ENCODE data around the gene RAB6B. TPM values are rescaled to one million over a fixed set of nuclear protein-coding genes. Genes with fewer than 3 reads are reported as not detected.
A peak's percentile ranks its signal among the peaks of the same experiment; 100 is the strongest.

RAB6B gene
- polyA plus RNA-seq, 4 donors, result 0.27 to 7.5 (median 0.77) TPM; not detected in 1

DNA sequence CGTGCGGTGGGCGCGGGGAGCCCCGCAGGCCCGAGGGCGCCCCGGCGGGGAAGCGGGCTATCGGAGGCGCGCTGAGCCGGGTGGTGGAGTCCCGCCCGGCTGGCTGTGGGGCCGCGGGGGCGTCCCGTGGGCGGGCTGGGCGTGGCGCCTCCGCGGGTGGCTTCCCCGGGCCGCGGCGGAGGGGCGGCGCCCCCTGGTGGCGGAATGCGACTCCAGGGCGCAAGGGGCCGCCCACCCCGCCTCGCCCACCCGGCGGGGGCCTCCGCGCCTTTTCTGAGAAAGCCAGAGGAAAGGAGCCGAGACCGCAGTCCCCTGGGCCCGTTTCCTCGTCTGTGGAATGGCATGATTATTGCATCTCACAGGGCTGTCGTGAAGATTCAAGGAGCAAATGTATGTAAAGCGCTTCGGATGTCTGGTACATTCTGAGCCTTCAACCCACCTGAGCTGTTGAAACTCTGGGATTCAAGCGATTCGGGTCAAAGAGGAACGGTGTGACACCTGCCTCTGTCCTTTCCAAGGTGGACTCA lies 31.9 kb upstream of the RAB6B start:
- no peak for FAIRE-seq
- peak in 1 of 2 donors; percentile 84 for DNase-seq
- H3K4me3 ChIP-seq (ENCODE audit: low read depth in 1 of 3, low read length in 3 of 3), result peak overlapping the region; percentile 2 to 43 (median 30)
- H3K4me1 ChIP-seq (ENCODE audit: control insufficient read depth in 3 of 3, insufficient read depth in 2 of 3, low read depth in 1 of 3, low read length in 2 of 3), result peaks cover 0 to 8% (median 0%) of the 10 kb centered on the region in 3 donors
- H3K9me3 ChIP-seq (ENCODE audit: control insufficient read depth in 2 of 2, insufficient read depth in 1 of 2, low read depth in 1 of 2, low read length in 1 of 2), result no peaks in the 10 kb centered on the region
- H3K27me3 ChIP-seq (ENCODE audit: control insufficient read depth in 3 of 3, insufficient read depth in 3 of 3, low read length in 3 of 3), result peaks cover 0 to 11% (median 0%) of the 10 kb centered on the region in 3 donors
- H3K36me3 ChIP-seq (ENCODE audit: control insufficient read depth in 3 of 3, insufficient read depth in 2 of 3, low read depth in 1 of 3, low read length in 3 of 3), result no peaks in the 10 kb centered on the region
- H3K27ac ChIP-seq (ENCODE audit: low read depth in 1 of 3, low read length in 2 of 3), result no peak overlapping the region
- WGBS, 3 donors, result 2 to 5% (median 2%) methylated on average over 36 to 51 of the region's 51 CpGs

DNA sequence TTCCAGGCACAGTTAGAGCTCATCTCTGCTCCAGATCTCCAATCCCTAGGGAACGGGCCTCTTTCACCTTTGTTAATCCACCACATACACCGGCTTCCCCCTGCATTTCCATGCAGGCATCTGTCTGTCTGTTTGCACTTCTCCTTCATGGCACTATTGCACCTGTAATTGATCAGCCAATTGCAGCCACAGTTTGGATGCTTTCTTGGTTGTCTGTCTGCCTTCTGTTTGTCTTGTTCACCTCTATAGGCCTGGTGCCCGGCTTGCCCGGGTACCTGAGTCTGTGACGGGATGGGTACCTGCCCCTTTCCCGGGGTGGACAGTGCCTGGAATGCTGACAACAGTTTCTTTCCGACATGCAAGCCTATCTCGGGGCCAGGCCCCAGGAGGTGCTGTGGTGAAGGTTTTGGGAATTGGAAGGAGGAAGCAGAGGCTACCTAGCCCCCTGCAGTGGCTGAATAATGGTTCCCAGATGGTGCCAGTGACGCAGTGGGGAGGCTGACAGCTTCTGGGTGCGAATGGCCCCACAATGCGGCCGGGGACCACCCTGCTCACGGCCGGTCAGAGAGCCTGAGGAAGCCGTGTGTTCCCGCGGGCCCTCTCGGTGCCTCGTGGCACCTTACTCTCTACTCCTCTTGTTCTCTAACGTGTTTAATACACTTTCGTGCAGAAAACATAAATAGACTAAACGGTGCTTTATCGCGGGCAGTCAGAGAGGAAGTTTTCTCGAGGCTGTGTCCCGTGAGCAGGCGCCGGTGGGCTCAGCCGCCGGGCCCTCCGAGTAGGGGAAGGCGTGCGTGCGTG lies 31.3 kb upstream of the RAB6B start:
- H3K9me3 ChIP-seq (ENCODE audit: control insufficient read depth in 2 of 2, insufficient read depth in 1 of 2, low read depth in 1 of 2, low read length in 1 of 2), result no peaks in the 10 kb centered on the region
- DNase-seq (peak in 1 of 2 donors; percentile 19), FAIRE-seq (no peak)
- peak overlapping the region; percentile 2 to 43 (median 30) for H3K4me3 ChIP-seq (ENCODE audit: low read depth in 1 of 3, low read length in 3 of 3)
- H3K36me3 ChIP-seq (ENCODE audit: control insufficient read depth in 3 of 3, insufficient read depth in 2 of 3, low read depth in 1 of 3, low read length in 3 of 3), result no peaks in the 10 kb centered on the region
- H3K4me1 ChIP-seq (ENCODE audit: control insufficient read depth in 3 of 3, insufficient read depth in 2 of 3, low read depth in 1 of 3, low read length in 2 of 3), result peaks cover 0 to 8% (median 0%) of the 10 kb centered on the region in 3 donors
- no peak overlapping the region for H3K27ac ChIP-seq (ENCODE audit: low read depth in 1 of 3, low read length in 2 of 3)
- H3K27me3 ChIP-seq (ENCODE audit: control insufficient read depth in 3 of 3, insufficient read depth in 3 of 3, low read length in 3 of 3), result peaks cover 0 to 11% (median 0%) of the 10 kb centered on the region in 3 donors
- WGBS, 3 donors, result 26 to 34% (median 33%) methylated on average over 34 of the region's 34 CpGs

DNA sequence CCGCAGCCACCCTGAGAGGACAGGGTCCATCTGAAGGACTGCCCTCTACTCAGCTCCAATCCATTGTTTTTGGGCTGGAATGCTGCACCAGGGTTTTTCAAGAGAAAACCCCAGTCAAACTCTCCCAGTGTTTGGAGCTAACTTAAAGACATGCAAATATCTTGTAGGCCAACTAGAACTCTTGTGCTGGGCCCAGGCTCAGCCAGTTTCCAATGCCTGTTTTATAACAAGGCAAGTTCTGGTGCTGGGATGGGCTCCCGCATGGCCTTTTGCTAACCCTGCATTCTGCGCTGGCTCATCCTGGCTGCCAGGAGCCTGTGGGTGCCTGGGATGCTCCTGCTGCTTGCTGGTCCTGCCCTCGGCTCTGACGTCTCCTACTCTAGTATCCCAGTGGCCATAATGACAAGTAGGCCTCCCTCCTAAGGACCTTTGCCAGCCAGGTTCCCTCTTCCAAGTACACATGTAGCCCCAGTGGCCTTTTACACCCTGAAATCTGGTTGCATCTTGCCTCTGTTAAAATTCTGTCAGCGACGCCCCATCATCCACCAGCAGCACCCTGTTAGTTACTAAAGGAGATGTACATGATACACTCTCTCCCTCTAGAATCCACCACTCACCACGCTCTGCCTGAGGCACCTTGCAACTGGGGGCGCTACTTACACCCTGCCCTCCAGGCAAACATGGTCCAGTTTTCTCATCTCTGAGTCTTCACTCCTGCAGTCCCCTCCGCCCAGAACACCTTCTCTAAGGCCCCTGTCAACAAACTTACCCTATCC lies 30.5 kb upstream of the RAB6B start:
- Histone ChIP-seq H3K27me3 (ENCODE audit: control insufficient read depth in 3 of 3, insufficient read depth in 3 of 3, low read length in 3 of 3) (peaks cover 0 to 11% (median 0%) of the 10 kb centered on the region in 3 donors), H3K4me1 (ENCODE audit: control insufficient read depth in 3 of 3, insufficient read depth in 2 of 3, low read depth in 1 of 3, low read length in 2 of 3) (peaks cover 0 to 8% (median 0%) of the 10 kb centered on the region in 3 donors), H3K27ac (ENCODE audit: low read depth in 1 of 3, low read length in 2 of 3) (no peak overlapping the region), H3K4me3 (ENCODE audit: low read depth in 1 of 3, low read length in 3 of 3) (no peak overlapping the region), H3K9me3 (ENCODE audit: control insufficient read depth in 2 of 2, insufficient read depth in 1 of 2, low read depth in 1 of 2, low read length in 1 of 2) (no peaks in the 10 kb centered on the region), H3K36me3 (ENCODE audit: control insufficient read depth in 3 of 3, insufficient read depth in 2 of 3, low read depth in 1 of 3, low read length in 3 of 3) (no peaks in the 10 kb centered on the region)
- WGBS, 3 donors, result 96 to 97% (median 97%) methylated on average over 10 of the region's 10 CpGs
- FAIRE-seq (no peak), DNase-seq (no peak)

GRCh38 chr3:133924041-133924440 lies 28.4 kb upstream of the RAB6B start:
- FAIRE-seq (no peak), DNase-seq (no peak)
- Histone ChIP-seq H3K36me3 (ENCODE audit: control insufficient read depth in 3 of 3, insufficient read depth in 2 of 3, low read depth in 1 of 3, low read length in 3 of 3) (no peaks in the 10 kb centered on the region), H3K27ac (ENCODE audit: low read depth in 1 of 3, low read length in 2 of 3) (no peak overlapping the region), H3K4me1 (ENCODE audit: control insufficient read depth in 3 of 3, insufficient read depth in 2 of 3, low read depth in 1 of 3, low read length in 2 of 3) (peaks cover 0 to 8% (median 0%) of the 10 kb centered on the region in 3 donors), H3K4me3 (ENCODE audit: low read depth in 1 of 3, low read length in 3 of 3) (no peak overlapping the region), H3K27me3 (ENCODE audit: control insufficient read depth in 3 of 3, insufficient read depth in 3 of 3, low read length in 3 of 3) (peaks cover 0 to 14% (median 0%) of the 10 kb centered on the region in 3 donors), H3K9me3 (ENCODE audit: control insufficient read depth in 2 of 2, insufficient read depth in 1 of 2, low read depth in 1 of 2, low read length in 1 of 2) (no peaks in the 10 kb centered on the region)
- 71 to 78% (median 77%) methylated on average over 4 of the region's 4 CpGs for WGBS, 3 donors

DNA sequence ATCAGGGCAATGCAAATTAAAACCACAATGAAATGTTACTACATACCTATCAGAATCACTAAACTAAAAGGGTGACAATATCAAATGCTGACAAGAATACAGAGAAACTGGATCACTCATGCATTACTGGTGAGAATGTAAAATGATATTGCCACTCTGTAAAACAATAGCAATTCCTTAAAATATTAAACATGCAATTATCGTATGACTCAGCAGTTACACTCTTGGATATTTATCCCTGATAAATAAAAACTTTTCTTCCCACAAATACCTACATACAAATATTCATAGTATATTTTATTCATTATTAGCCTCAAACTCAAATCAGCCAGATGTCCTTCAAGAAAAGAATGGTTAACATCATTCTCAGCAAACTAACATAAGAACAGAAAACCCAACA lies 25.9 kb upstream of the RAB6B start:
- DNase-seq, result no peak
- H3K9me3 ChIP-seq (ENCODE audit: control insufficient read depth in 2 of 2, insufficient read depth in 1 of 2, low read depth in 1 of 2, low read length in 1 of 2), result no peaks in the 10 kb centered on the region
- no peak overlapping the region for H3K4me3 ChIP-seq (ENCODE audit: low read depth in 1 of 3, low read length in 3 of 3)
- no peak overlapping the region for H3K27ac ChIP-seq (ENCODE audit: low read depth in 1 of 3, low read length in 2 of 3)
- no peaks in the 10 kb centered on the region for H3K36me3 ChIP-seq (ENCODE audit: control insufficient read depth in 3 of 3, insufficient read depth in 2 of 3, low read depth in 1 of 3, low read length in 3 of 3)
- FAIRE-seq, result no peak
- peaks cover 0 to 6% (median 1%) of the 10 kb centered on the region in 3 donors for H3K27me3 ChIP-seq (ENCODE audit: control insufficient read depth in 3 of 3, insufficient read depth in 3 of 3, low read length in 3 of 3)
- 89 to 93% (median 91%) methylated on average over 1 of the region's 1 CpG for WGBS, 3 donors
- H3K4me1 ChIP-seq (ENCODE audit: control insufficient read depth in 3 of 3, insufficient read depth in 2 of 3, low read depth in 1 of 3, low read length in 2 of 3), result no peaks in the 10 kb centered on the region

DNA sequence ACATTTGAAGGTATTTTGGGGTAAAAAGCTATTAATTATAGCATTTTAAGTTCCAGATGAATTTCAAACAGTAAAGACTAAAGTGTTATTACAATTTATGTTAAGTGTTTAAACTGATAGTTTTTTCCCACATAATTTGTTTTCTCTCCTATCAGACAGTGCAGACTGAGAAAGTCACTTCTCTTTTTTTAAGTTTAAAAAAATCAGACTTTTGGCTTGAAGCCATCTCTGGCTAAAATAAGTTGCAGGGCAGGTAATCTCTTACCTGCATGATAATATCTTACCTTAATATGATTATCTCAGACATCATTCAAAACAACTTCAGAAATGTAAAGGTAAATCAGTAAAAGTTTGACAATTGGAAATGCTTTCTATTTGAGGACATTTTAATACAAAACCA lies 21.5 kb upstream of the RAB6B start:
- FAIRE-seq, result no peak
- Histone ChIP-seq H3K36me3 (ENCODE audit: control insufficient read depth in 3 of 3, insufficient read depth in 2 of 3, low read depth in 1 of 3, low read length in 3 of 3) (no peaks in the 10 kb centered on the region), H3K4me3 (ENCODE audit: low read depth in 1 of 3, low read length in 3 of 3) (no peak overlapping the region), H3K4me1 (ENCODE audit: control insufficient read depth in 3 of 3, insufficient read depth in 2 of 3, low read depth in 1 of 3, low read length in 2 of 3) (no peaks in the 10 kb centered on the region), H3K9me3 (ENCODE audit: control insufficient read depth in 2 of 2, insufficient read depth in 1 of 2, low read depth in 1 of 2, low read length in 1 of 2) (no peaks in the 10 kb centered on the region), H3K27ac (ENCODE audit: low read depth in 1 of 3, low read length in 2 of 3) (no peak overlapping the region), H3K27me3 (ENCODE audit: control insufficient read depth in 3 of 3, insufficient read depth in 3 of 3, low read length in 3 of 3) (peaks cover 0 to 4% (median 1%) of the 10 kb centered on the region in 3 donors)
- no peak for DNase-seq

- Histone ChIP-seq H3K4me1 (ENCODE audit: control insufficient read depth in 3 of 3, insufficient read depth in 2 of 3, low read depth in 1 of 3, low read length in 2 of 3) (no peaks in the 10 kb centered on the region), H3K9me3 (ENCODE audit: control insufficient read depth in 2 of 2, insufficient read depth in 1 of 2, low read depth in 1 of 2, low read length in 1 of 2) (no peaks in the 10 kb centered on the region), H3K27ac (ENCODE audit: low read depth in 1 of 3, low read length in 2 of 3) (no peak overlapping the region), H3K36me3 (ENCODE audit: control insufficient read depth in 3 of 3, insufficient read depth in 2 of 3, low read depth in 1 of 3, low read length in 3 of 3) (no peaks in the 10 kb centered on the region), H3K27me3 (ENCODE audit: control insufficient read depth in 3 of 3, insufficient read depth in 3 of 3, low read length in 3 of 3) (peaks cover 0 to 7% (median 1%) of the 10 kb centered on the region in 3 donors), H3K4me3 (ENCODE audit: low read depth in 1 of 3, low read length in 3 of 3) (no peak overlapping the region)
- WGBS, 3 donors, result 62 to 71% (median 65%) methylated on average over 10 of the region's 10 CpGs
- FAIRE-seq (no peak), DNase-seq (no peak)
These were observed 20.3 kb upstream of the RAB6B start for GRCh38 chr3:133915685-133916658.

All from small intestine (tissue), 7 donors.